HCT116 (cell line): ENCODE results near the gene FRMD4A.

Experiments
- CBX3 ChIP-seq: IDR thresholded peaks from 2 replicates; pipeline ENCODE4 v1.6.1; 2012; ENCODE audit warnings: low read depth
- EZH2 ChIP-seq: fragments of 200-600 bp; sonication (generic); IDR thresholded peaks from 2 replicates; pipeline ENCODE4 v1.6.1; 2017; ENCODE audit warnings: antibody characterized with exemption, mixed run types
- FOSL1 ChIP-seq: IDR thresholded peaks from 2 replicates; pipeline ENCODE4 v1.6.1; 2012; ENCODE audit warnings: low read depth
- POLR2A ChIP-seq: IDR thresholded peaks from 2 replicates; pipeline ENCODE4 v1.7.0; 2011; ENCODE audit warnings: borderline replicate concordance; ENCODE audit not compliant: insufficient read depth, insufficient read length; ENCODE audit errors: extremely low read depth
- POLR2AphosphoS5 ChIP-seq: IDR thresholded peaks from 2 replicates; pipeline ENCODE4 v1.6.1; 2011; ENCODE audit warnings: mild to moderate bottlenecking, low read depth, low read length, moderate library complexity
- SIN3A ChIP-seq: IDR thresholded peaks from 2 replicates; pipeline ENCODE4 v1.6.1; 2012; ENCODE audit warnings: low read depth
- TF ChIP-seq, protein P1 (sequence below): IDR thresholded peaks from 2 replicates; pipeline ENCODE4 v1.6.1; 2012; ENCODE audit warnings: low read depth
- TF ChIP-seq, protein P2 (sequence below), 3 experiments: fragments of 200-600 bp in 1 of 3; sonication (generic) in 1 of 3; IDR thresholded peaks in 2 of 3; conservative IDR thresholded peaks in 1 of 3; 2 replicates each; pipeline ENCODE4 v1.5.1; 2012 to 2017; ENCODE audit warnings: low read depth in 2 of 3, low read length in 2 of 3, antibody characterized with exemption in 1 of 3, borderline replicate concordance in 1 of 3, control low read depth in 1 of 3, mild to moderate bottlenecking in 1 of 3, mixed read lengths in 1 of 3, mixed run types in 1 of 3, moderate library complexity in 1 of 3; ENCODE audit not compliant: insufficient read depth in 1 of 3
- TF ChIP-seq, protein P3 (sequence below): IDR thresholded peaks from 2 replicates; pipeline ENCODE4 v1.6.1; 2011; ENCODE audit warnings: mild to moderate bottlenecking, low read length, moderate library complexity; ENCODE audit not compliant: insufficient replicate concordance; ENCODE audit errors: extremely low read depth
- TF ChIP-seq, protein P4 (sequence below): IDR thresholded peaks from 2 replicates; pipeline ENCODE4 v1.6.1; 2012

DNA sequence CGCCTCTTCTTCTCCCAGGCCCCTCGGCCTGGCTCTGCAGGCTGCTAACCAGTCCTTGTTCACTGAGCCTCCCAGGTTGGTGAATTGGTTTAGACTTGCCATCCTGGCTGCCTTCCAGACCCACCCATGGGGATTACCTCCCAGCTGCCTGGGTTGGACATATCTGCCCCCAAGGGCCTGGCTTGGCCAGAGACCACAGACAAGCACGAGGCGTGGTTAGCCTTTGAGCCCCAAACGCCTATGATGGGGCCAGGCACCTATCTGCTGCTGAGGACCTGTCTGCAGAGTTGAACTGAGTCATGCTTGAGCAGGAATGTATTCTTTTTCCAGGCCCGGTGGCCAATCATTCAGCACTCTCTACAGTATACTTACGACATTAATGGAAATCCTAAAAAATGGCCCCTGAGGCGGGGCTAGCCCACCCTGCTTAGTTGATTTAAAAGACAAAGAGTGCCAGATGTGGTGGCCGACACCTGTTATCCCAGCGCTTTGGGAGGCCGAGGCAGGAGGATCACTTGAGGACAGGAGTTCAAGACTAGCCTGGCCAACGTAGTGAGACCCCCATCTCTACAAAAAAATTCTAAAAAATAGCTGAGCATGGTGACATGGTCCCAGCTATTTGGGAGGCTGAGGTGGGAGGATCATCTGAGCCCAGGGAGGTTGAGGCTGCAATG lies 361.5 kb downstream of the FRMD4A start:
- TF ChIP-seq, protein P1, sequence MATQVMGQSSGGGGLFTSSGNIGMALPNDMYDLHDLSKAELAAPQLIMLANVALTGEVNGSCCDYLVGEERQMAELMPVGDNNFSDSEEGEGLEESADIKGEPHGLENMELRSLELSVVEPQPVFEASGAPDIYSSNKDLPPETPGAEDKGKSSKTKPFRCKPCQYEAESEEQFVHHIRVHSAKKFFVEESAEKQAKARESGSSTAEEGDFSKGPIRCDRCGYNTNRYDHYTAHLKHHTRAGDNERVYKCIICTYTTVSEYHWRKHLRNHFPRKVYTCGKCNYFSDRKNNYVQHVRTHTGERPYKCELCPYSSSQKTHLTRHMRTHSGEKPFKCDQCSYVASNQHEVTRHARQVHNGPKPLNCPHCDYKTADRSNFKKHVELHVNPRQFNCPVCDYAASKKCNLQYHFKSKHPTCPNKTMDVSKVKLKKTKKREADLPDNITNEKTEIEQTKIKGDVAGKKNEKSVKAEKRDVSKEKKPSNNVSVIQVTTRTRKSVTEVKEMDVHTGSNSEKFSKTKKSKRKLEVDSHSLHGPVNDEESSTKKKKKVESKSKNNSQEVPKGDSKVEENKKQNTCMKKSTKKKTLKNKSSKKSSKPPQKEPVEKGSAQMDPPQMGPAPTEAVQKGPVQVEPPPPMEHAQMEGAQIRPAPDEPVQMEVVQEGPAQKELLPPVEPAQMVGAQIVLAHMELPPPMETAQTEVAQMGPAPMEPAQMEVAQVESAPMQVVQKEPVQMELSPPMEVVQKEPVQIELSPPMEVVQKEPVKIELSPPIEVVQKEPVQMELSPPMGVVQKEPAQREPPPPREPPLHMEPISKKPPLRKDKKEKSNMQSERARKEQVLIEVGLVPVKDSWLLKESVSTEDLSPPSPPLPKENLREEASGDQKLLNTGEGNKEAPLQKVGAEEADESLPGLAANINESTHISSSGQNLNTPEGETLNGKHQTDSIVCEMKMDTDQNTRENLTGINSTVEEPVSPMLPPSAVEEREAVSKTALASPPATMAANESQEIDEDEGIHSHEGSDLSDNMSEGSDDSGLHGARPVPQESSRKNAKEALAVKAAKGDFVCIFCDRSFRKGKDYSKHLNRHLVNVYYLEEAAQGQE = no peak
- TF ChIP-seq, protein P2, sequence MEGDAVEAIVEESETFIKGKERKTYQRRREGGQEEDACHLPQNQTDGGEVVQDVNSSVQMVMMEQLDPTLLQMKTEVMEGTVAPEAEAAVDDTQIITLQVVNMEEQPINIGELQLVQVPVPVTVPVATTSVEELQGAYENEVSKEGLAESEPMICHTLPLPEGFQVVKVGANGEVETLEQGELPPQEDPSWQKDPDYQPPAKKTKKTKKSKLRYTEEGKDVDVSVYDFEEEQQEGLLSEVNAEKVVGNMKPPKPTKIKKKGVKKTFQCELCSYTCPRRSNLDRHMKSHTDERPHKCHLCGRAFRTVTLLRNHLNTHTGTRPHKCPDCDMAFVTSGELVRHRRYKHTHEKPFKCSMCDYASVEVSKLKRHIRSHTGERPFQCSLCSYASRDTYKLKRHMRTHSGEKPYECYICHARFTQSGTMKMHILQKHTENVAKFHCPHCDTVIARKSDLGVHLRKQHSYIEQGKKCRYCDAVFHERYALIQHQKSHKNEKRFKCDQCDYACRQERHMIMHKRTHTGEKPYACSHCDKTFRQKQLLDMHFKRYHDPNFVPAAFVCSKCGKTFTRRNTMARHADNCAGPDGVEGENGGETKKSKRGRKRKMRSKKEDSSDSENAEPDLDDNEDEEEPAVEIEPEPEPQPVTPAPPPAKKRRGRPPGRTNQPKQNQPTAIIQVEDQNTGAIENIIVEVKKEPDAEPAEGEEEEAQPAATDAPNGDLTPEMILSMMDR (IDR thresholded peaks at IDR 0.05 in 2 of 3, conservative IDR thresholded peaks at IDR 0.05 in 1 of 3; ENCODE audit: borderline replicate concordance in 1 of 3, insufficient read depth in 1 of 3, low read depth in 2 of 3, low read length in 2 of 3) = no peak
- TF ChIP-seq, protein P3, sequence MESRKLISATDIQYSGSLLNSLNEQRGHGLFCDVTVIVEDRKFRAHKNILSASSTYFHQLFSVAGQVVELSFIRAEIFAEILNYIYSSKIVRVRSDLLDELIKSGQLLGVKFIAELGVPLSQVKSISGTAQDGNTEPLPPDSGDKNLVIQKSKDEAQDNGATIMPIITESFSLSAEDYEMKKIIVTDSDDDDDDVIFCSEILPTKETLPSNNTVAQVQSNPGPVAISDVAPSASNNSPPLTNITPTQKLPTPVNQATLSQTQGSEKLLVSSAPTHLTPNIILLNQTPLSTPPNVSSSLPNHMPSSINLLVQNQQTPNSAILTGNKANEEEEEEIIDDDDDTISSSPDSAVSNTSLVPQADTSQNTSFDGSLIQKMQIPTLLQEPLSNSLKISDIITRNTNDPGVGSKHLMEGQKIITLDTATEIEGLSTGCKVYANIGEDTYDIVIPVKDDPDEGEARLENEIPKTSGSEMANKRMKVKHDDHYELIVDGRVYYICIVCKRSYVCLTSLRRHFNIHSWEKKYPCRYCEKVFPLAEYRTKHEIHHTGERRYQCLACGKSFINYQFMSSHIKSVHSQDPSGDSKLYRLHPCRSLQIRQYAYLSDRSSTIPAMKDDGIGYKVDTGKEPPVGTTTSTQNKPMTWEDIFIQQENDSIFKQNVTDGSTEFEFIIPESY = no peak
- TF ChIP-seq POLR2A (no peak), SIN3A (no peak), POLR2AphosphoS5 (no peak), EZH2 (no peak), CBX3 (no peak), FOSL1 (no peak)
- TF ChIP-seq, protein P4, sequence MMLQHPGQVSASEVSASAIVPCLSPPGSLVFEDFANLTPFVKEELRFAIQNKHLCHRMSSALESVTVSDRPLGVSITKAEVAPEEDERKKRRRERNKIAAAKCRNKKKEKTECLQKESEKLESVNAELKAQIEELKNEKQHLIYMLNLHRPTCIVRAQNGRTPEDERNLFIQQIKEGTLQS = no peak
